Measurements from ENCODE around the gene TRIM2. TPM values are rescaled to one million over a fixed set of nuclear protein-coding genes. Genes with fewer than 3 reads are reported as not detected.

The TRIM2 gene
- total and polyA plus RNA-seq, 2 experiments from 2014 or later = 22.0 to 61.5 TPM

DNA sequence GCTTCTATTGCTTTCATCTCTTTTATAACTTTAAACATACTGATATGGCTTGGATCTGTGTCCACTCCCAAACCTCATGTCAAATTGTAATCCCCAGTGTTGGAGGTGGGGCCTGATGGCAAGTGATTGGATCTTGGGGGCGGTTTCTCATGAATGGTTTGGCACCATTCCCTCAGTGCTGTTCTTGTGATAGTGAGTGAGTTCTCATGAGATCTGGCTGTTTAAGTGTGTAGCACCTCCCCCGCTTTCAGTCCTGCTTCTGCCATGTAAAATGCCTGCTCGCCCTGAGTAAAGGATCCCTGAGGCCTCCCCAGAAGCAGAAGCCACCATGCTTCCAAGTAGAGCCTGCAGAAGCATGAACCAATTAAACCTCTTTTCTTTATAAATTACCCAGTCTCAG is 157.9 kb downstream of the TRIM2 start:
- Histone ChIP-seq H4K20me1 (replicated peaks; ENCODE audit: insufficient read depth) (no peaks in the 10 kb centered on the region), H3K36me3 (ENCODE audit: insufficient read depth) (0 out of 2 replicates have a peak, but pooled peaks cover 7% of the 10 kb centered on the region), H3K4me1 (ENCODE audit: insufficient read depth) (no peaks in the 10 kb centered on the region), H3K4me2 (no peak overlapping the region), H3K27me3 (ENCODE audit: insufficient read depth) (no peaks in the 10 kb centered on the region), H3K27ac (ENCODE audit: low read depth) (no peak overlapping the region), H3F3A (replicated peaks; ENCODE audit: low read depth) (no peaks in the 10 kb centered on the region), H3K79me2 (replicated peaks; ENCODE audit: insufficient read depth) (no peaks in the 10 kb centered on the region), H3K9me2 (ENCODE audit: insufficient read depth) (no peaks in the 10 kb centered on the region), H2AFZ (no peak overlapping the region), H3K4me3 (no peak overlapping the region)
- no peak overlapping the region for H3K27ac Mint-ChIP-seq
- TF ChIP-seq EZH2phosphoT487 (IDR thresholded peaks at IDR 0.05; ENCODE audit: unreplicated experiment) = no peak
- TF ChIP-seq, protein P1, sequence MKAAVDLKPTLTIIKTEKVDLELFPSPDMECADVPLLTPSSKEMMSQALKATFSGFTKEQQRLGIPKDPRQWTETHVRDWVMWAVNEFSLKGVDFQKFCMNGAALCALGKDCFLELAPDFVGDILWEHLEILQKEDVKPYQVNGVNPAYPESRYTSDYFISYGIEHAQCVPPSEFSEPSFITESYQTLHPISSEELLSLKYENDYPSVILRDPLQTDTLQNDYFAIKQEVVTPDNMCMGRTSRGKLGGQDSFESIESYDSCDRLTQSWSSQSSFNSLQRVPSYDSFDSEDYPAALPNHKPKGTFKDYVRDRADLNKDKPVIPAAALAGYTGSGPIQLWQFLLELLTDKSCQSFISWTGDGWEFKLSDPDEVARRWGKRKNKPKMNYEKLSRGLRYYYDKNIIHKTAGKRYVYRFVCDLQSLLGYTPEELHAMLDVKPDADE (IDR thresholded peaks at IDR 0.05) = no peak
- TF ChIP-seq JUNB (IDR thresholded peaks at IDR 0.05; ENCODE audit: unreplicated experiment) = no peak
- TF ChIP-seq, protein P2, sequence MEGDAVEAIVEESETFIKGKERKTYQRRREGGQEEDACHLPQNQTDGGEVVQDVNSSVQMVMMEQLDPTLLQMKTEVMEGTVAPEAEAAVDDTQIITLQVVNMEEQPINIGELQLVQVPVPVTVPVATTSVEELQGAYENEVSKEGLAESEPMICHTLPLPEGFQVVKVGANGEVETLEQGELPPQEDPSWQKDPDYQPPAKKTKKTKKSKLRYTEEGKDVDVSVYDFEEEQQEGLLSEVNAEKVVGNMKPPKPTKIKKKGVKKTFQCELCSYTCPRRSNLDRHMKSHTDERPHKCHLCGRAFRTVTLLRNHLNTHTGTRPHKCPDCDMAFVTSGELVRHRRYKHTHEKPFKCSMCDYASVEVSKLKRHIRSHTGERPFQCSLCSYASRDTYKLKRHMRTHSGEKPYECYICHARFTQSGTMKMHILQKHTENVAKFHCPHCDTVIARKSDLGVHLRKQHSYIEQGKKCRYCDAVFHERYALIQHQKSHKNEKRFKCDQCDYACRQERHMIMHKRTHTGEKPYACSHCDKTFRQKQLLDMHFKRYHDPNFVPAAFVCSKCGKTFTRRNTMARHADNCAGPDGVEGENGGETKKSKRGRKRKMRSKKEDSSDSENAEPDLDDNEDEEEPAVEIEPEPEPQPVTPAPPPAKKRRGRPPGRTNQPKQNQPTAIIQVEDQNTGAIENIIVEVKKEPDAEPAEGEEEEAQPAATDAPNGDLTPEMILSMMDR (conservative IDR thresholded peaks at IDR 0.05; ENCODE audit: low read depth in 2 of 2) = no peak
- H3K27me3 Mint-ChIP-seq (ENCODE audit: insufficient read depth, low read depth, poor library complexity) = peaks cover 2% of the 10 kb centered on the region
- ATAC-seq = no peak
- peaks cover 44% of the 10 kb centered on the region for H3K36me3 Mint-ChIP-seq (ENCODE audit: low read depth)
- no peak for DNase-seq (ENCODE audit: low spot score)
- no peak overlapping the region for H3K4me3 Mint-ChIP-seq
- no peaks in the 10 kb centered on the region; the same call in 2 of the 3 replicates for H3K4me1 Mint-ChIP-seq
- H3K9me3 Mint-ChIP-seq = no peaks in the 10 kb centered on the region

GRCh38 chr4:153364061-153364460 is 159.8 kb downstream of the TRIM2 start:
- Histone ChIP-seq H4K20me1 (replicated peaks; ENCODE audit: insufficient read depth) (no peaks in the 10 kb centered on the region), H3K4me1 (ENCODE audit: insufficient read depth) (no peaks in the 10 kb centered on the region), H3K79me2 (replicated peaks; ENCODE audit: insufficient read depth) (no peaks in the 10 kb centered on the region), H3K9me2 (ENCODE audit: insufficient read depth) (no peaks in the 10 kb centered on the region), H3F3A (replicated peaks; ENCODE audit: low read depth) (no peaks in the 10 kb centered on the region), H3K27ac (ENCODE audit: low read depth) (no peak overlapping the region), H3K4me2 (no peak overlapping the region), H3K4me3 (no peak overlapping the region), H3K36me3 (ENCODE audit: insufficient read depth) (0 out of 2 replicates have a peak, but pooled peaks cover 7% of the 10 kb centered on the region), H3K27me3 (ENCODE audit: insufficient read depth) (no peaks in the 10 kb centered on the region), H2AFZ (no peak overlapping the region)
- peaks cover 2% of the 10 kb centered on the region for H3K27me3 Mint-ChIP-seq (ENCODE audit: insufficient read depth, low read depth, poor library complexity)
- no peaks in the 10 kb centered on the region for H3K9me3 Mint-ChIP-seq
- DNase-seq (ENCODE audit: low spot score) (no peak), ATAC-seq (no peak)
- no peak overlapping the region for H3K4me3 Mint-ChIP-seq
- H3K27ac Mint-ChIP-seq = no peak overlapping the region
- TF ChIP-seq STAT1 (IDR thresholded peaks at IDR 0.05; ENCODE audit: unreplicated experiment) (no peak), CREB1 (CRISPR knock-in tag; IDR thresholded peaks at IDR 0.05; ENCODE audit: low read depth) (no peak), POLR2AphosphoS5 (IDR thresholded peaks at IDR 0.05; ENCODE audit: low read depth) (no peak), NANOG (IDR thresholded peaks at IDR 0.05; ENCODE audit: borderline replicate concordance) (no peak), EZH2phosphoT487 (IDR thresholded peaks at IDR 0.05; ENCODE audit: unreplicated experiment) (no peak), ZNF462 (CRISPR knock-in tag; IDR thresholded peaks at IDR 0.05) (no peak), ZNF331 (CRISPR knock-in tag; IDR thresholded peaks at IDR 0.05; ENCODE audit: low read depth) (no peak), EZH2 (IDR thresholded peaks at IDR 0.05; ENCODE audit: low read depth, unreplicated experiment) (no peak)
- TF ChIP-seq, protein P1 (IDR thresholded peaks at IDR 0.05) = no peak
- H3K36me3 Mint-ChIP-seq (ENCODE audit: low read depth) = peaks cover 42% of the 10 kb centered on the region
- no peaks in the 10 kb centered on the region; the same call in 2 of the 3 replicates for H3K4me1 Mint-ChIP-seq
